Prostate gland (tissue), 2 donors: ENCODE measurements around the gene DEFB121.

Experiments used
- CTCF ChIP-seq, 4 experiments: fragments of 200-600 bp in 2 of 4; fragments of 450-650 bp in 2 of 4; sonication (generic) in 2 of 4; IDR thresholded peaks; 1 replicate in 3 of 4; 2 replicates in 1 of 4; pipeline ENCODE4 v1.5.1; 2016 to 2019; ENCODE audit warnings: antibody characterized with exemption in 4 of 4, mild to moderate bottlenecking in 2 of 4, moderate library complexity in 2 of 4
- POLR2A ChIP-seq: fragments of 450-650 bp; IDR thresholded peaks from one replicate; pipeline ENCODE4 v1.6.1; 2016; ENCODE audit warnings: antibody characterized with exemption, mild to moderate bottlenecking

- TF ChIP-seq CTCF (IDR thresholded peaks at IDR 0.05) (no peak), POLR2A (no peak)
These were observed 2.1 kb downstream of the DEFB121 start for GRCh38 chr20:31403886-31404285.
